Superior temporal gyrus (tissue), 1 donor: ENCODE results near the gene GJC2.
"Not testable (repeated sequence)": the region's sequence is repeated elsewhere in the genome, so short reads cannot be mapped to it uniquely, and the experiment has no call there.

Experiments used
- DNase-seq: peaks from one replicate; pipeline ENCODE4 v3.0.0-alpha.2; 2016; ENCODE audit errors: extremely low spot score

The GJC2 gene

DNA sequence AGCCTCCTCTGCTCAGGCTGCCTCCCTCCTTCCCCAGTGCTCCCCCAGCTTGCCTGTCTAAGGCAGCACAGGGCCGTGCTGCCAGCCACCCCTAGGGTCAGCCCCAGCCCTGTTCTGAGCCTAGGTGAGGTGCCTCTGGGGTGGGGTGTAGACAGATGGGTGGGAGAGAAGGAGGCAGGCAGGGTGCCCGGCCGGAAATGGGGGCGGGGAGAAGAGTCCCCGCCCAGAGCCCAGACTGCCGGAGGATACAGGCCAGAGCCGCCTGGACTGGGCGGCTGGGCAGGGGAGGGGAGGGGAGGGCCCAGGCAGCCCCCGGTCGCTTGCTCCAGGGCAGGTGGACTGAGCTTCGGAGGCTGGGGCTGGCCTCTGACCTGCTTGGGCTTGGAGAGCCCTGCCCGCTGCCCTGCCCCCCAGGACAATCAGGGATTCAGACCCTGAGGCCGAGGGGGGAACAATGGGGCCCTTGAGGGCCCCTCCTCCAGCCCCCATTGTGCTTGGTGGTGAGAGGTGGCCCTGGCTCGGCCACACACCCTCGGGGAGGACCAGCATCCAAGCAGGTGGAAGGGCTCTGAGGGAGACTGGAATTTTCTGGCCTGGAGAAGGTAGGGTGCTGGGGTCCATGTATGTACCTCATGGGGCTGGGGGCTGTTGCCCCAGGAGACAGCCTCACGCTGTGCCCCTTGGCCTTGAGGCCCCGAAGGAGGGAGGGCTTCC lies at the start of gene GJC2:
Gene GJC2 (plus strand): TSS at position 525 of the 714 bp plus-strand sequence. CDS start 7,829 bp downstream, outside the sequence.
- DNase-seq, result peak; percentile 67

DNA sequence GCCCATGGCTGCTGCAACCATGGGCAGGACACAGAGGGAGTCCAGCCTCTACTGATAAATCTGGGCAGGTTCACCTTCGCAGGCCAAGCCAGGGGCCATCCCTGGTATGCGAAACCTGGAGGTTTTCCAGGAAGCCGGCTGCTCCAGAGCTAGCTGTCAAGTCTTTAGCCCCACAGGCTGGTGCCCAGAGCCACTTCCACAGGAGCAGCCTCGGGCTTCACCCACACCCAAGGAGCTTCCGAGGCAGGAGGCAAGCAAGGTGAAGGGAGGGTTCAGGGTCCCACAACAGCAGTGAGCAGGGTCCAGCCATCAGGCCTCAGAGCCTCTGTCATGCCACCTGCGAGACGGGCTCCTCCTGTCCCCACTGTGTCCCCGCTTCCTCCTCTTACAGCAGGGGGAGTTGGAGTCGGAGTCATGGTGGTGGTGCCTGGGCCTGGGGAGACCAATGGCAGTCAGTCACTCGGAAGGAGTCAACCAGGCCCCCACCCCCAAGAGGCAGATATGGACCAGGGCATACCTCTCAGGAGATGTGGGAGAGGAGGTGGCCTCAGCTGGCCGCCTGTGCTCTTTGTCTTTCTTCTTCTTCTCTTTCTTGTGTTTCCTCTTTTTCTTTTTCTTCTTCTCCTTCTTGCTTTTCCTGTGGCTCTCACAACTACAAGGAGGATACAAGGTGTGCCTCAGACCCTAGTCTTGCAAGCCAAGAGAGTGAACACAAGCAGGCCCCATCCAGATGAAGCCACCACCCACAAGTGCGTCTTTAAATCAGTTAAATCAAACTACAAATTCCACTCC lies 48.7 kb upstream of the GJC2 start:
- DNase-seq, result no peak

DNA sequence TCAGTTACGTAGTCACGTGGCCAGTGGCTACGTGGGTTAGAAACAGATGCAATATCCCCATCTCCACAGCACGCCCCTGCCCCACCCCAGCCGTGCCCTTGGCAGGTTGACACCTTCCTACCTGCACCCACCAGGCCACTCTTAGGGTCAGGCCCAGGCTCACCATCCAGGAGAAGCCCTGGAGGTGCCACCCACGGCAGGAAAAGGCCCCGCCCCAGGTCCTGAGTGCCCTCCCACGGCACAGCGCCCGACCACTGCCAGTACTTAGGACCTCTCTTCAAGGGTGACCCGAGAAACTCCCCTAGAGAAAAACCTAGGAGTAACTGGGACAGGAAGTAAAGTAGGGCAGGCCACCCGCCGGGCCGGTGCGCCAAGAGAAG lies 48.1 kb upstream of the GJC2 start:
- no peak for DNase-seq

DNA sequence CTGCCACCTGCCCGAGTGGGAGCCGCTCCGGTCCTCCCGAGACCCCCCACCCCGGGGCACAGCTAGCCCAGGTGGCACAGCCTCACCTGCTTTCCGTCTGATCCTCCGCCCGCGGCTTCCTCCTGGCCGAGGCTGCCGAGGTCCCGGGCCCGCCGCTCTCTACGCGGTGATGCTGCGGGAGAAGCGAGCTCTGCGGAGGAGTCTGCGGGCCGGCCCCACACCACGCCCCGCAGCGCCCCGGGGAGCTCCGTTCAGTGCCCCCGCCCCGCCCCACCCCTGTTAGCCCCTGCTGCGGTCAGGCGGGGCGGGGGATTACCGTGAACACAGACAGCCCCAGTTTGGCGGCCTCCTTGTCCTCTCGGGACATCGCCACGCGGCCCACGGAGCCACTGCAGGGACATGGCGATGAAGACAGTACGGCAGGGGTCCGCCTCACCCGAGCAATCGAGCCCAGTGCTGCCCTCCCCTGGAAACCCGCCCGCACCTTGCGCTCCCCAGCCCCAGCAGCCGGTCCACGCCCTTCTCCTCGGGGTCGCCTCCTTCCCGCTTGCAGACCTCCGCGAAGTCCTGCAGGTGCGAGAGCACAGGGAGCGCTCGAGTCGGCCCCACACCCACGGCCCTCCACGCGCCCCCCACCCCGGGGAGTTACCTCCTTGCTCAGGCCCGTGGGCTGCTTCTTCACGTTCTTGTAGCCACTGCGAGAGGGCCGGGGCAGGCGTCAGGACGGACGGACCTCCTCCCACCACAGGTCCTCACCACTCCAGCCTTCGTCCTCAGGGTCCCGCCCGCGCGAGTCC lies 47.5 kb upstream of the GJC2 start:
- no peak for DNase-seq

DNA sequence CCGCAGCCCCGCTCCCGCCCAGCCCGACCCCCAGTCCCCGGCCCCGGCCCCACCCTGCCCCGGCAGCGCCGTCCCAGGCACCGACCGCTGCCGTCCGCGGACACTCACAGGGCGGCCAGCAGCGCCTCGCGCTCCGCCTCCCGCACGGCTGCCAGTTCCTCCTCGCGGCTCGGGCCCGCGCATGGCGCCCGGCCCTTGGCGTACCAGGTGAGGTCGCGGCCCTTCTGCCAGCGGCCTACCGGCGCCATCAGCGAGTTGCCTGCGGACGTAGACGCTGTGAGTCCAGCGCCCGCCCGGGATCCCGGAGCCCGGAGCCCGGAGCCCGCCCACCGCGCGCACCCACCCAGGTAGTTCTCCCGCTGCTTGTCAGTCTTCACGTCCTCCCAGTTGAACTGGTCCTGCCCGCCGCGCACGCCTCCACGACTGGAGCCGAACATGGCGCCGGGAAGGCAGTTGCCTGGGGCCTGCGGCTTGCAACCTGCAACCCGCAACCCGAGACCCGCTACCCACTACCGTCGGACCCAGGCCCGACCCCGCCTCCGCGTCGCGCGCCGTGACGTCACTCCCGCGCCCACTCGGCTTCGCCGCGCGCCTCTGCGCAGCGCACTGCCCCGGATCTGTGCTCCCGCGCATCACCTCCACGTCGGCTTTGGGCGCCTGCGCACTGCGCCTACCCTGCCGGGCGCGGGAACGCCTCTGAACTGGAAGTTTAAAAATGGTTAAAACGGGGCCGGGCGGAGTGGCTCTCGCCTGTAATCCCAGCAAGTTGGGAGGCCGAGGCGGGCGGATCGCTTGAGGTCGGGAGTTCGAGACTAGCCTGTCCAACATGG lies 46.7 kb upstream of the GJC2 start, which contains the start of gene C1orf35:
Gene C1orf35 (minus strand): TSS at position 535 of the 830 bp plus-strand sequence. CDS start 98 bp downstream, at position 437.
- peak; percentile 92 for DNase-seq

- no peak for DNase-seq
These were observed 45.0 kb upstream of the GJC2 start for GRCh38 chr1:228104526-228105269.

DNA sequence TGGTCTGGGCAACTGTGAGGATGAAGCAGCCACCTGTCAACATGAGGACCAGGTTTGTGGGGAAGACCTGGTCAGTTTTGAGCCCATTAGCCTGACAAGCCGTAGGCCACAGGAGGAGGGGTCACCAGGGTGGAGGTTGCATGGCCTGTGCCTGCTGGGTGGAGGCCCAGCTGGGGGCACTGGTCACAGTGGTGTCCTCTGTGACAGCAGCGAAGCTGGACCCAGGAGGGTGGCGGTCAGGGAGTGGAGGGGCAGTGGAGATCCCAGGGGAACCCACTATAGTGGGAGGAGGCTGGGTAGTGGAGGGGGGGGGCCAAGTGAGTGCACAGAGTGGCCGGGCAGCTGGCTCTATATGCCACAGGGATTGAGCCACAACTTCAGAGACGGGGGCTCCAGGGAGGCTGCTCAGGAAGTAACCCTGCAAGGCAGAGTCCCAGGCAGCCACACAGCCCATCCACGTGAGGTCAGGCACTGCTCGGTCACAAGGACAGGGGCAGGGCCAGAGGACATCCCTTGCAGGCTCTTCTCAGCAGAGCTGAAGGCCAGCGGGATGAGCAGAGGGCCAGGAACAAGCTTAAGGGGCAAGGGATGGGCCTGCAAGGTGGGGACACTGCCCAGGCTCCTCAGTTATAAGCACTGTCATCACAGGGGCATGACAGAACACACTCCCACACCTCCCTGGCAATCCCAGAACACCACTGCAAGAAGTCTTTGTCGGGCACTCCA lies 44.3 kb upstream of the GJC2 start:
- no peak for DNase-seq

DNA sequence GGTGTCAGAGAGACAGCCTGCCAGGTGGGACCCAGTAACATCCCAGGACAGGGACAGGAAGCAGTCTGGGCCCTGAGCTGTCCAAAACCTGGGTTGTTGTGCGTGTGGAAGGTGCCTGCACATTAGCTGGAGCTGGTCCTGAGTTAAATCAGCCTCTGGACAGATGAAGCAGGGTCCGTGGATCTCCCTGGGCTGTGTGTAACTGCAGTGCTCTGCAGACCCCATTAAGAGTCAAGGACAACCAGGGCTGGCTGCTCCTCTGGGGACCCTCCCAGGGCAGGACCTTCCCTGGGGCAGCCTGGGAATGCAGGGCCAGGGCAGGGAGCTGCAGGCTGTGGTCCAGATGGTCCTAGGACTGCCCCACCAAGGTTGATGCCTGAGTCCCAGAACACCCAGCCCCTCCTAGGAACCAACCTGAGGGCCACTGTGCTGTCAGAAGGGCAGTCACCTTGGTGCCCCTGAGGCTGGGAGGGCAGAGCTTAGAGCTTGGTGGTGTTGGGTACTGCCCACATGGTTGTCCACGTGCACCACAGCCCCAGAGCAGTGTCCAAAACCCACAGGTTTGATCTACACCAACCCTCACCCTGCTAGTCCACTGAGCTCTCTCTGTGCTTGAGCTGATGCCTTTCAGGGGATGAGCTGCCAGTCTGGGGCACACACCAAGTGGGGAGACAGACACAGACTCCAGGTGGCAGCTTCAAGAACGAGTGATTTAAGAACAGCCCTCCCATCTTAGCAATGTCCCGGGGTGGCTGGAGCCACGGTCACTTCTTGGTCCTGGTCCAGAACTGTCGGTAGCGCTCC lies 43.5 kb upstream of the GJC2 start:
- DNase-seq, result no peak

GRCh38 chr1:228106800-228107054 lies 43.0 kb upstream of the GJC2 start:
- no peak for DNase-seq

DNA sequence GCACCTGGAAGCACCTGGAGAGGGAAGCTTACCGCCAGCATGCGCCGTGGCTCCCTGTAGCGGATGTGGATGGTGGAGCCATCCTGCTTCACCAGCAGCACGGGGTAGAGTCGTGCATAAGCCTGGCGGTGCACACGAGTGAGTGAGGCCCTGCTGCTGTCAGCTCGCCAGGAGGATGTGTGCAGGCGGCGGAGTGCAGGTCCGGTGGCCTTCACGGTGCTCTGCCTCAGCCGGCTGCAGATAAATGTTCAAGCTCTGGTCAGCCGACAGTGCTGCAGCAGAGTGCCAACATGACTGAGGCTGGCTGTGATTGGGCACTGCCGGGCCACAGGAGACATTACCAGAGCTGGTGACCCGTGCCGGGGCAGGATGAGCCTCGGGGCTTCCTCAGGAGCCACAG lies 42.1 kb upstream of the GJC2 start:
- no peak for DNase-seq

GRCh38 chr1:228108055-228108690 lies 41.6 kb upstream of the GJC2 start:
- DNase-seq, result no peak

DNA sequence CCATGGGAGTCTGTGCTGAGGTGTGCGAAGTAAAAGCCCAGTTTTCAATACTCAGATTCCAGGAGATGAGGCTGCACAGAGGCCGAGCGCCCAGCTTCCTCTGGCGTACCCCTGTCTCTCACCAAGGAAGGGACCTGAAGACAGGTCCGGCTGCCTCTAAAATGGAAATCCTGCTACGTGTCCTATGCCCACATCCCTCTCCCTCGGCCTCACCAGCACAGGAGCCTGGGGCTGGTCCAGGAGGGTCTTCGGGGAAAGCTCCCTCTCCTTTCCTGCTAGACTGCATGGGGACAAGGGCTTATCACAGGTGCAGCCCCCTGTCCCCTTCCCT lies 41.0 kb upstream of the GJC2 start:
- no peak for DNase-seq

GRCh38 chr1:228109073-228109961 lies 40.4 kb upstream of the GJC2 start, which contains the start of gene MRPL55:
MRPL55 (minus strand) TSS chr1:228109299; CDS start chr1:228108260, 1,039 bp downstream.
- peak; percentile 99 for DNase-seq

GRCh38 chr1:228109962-228110488 lies 39.7 kb upstream of the GJC2 start:
- peak; percentile 32 for DNase-seq

GRCh38 chr1:228110556-228110955 lies 39.2 kb upstream of the GJC2 start:
- no peak for DNase-seq

GRCh38 chr1:228111315-228111714 lies 38.4 kb upstream of the GJC2 start:
- DNase-seq, result not testable (repeated sequence)

DNA sequence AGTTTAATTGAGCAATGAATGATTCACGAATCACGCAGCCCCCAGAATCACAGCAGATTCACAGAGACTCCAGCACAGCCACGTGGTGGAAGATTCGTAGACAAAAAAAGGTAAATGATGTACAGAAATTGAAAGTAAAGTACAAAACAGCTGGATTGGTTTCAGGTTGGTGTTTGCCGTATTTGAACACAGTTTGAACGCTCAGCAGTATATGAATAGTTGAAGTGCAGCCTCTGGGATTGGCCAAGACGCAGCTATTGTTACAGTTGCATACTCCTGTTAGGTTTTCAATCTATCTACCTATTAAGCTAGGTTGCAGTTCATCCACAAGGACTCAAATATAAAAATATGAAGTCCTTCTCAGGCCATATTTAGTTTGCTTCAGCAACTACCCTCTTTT lies 37.6 kb upstream of the GJC2 start:
- DNase-seq, result no peak

GRCh38 chr1:228112617-228113016 lies 37.1 kb upstream of the GJC2 start:
- no peak for DNase-seq
